ENCODE data around the gene SMARCD3. TPM values are rescaled to one million over a fixed set of nuclear protein-coding genes. Genes with fewer than 3 reads are reported as not detected.

SMARCD3 gene
- total and polyA plus RNA-seq, 2 donors (not counting 1 experiment from before 2014, with no cell fraction given) = 23.8 to 30.7 TPM

DNA sequence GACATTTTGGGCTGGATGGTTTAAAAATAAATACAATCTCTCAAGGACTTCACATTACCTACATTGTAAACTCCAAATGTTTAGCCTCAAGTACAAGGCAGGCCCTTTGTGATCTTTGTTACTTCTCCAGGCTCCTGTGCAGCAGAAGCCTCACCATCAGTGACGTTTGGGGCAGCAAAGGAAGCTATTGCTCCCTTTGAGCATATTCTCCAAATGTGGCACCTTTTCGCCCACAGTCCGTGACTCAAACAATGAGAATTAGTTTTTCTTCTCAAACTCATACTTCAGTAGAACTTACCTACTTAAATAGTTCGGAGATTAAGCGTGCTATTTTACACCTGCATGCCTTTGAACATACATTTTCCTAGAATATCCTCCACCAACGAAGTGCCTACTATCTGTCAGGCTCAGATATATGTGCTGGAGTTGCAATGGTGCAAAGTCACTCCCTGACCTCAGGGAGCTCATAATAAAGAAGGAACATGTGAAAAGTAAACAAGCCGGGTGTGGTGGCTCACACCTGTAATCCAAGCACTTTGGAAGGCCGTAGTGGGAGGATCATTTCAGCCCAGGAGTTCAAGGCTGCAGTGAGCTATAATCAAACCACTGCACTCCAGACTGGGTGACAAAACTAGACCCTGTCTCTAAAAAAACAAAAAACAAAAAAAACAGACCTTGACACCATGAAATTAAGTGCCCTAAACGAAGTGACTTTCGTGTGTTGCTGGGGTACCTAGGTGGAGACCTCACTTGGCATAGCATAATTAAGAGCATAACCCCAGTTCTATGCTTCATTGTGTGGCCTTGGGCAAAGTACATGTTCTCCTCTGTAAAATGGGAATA lies 20.2 kb downstream of the SMARCD3 start:
- Histone ChIP-seq H3K9me3 (ENCODE audit: control insufficient read depth, insufficient read depth, low read depth, low read length) (no peaks in the 10 kb centered on the region), H3K36me3 (ENCODE audit: control insufficient read depth, insufficient read depth, low read length) (peaks cover 6% of the 10 kb centered on the region), H3K4me3 (replicated peaks in 1 of 4; ENCODE audit: control extremely low read depth in 1 of 4, insufficient read depth in 1 of 4, low read depth in 3 of 4, low read length in 4 of 4) (peak overlapping the region; percentile 83 to 88 (median 86)), H3K27ac (ENCODE audit: insufficient read depth, low read length) (peak overlapping the region; percentile 17), H3K4me2 (ENCODE audit: extremely low read depth, insufficient read depth, low read length) (peak overlapping the region; percentile 89), H3K79me2 (ENCODE audit: control insufficient read depth, insufficient read depth, low read length) (peaks cover 27% of the 10 kb centered on the region), H2AFZ (ENCODE audit: low read length) (peak overlapping the region; percentile 49), H3K9ac (ENCODE audit: insufficient read depth, low read length) (no peak overlapping the region), H4K20me1 (ENCODE audit: control insufficient read depth, extremely low read depth, insufficient read depth, low read length) (no peaks in the 10 kb centered on the region), H3K27me3 (ENCODE audit: control insufficient read depth, insufficient read depth, low read length) (no peaks in the 10 kb centered on the region), H3K4me1 (ENCODE audit: control insufficient read depth, extremely low read depth, insufficient read depth, low read length) (peaks cover 7% of the 10 kb centered on the region)
- no peak for DNase-seq (ENCODE audit: low read depth in 2 of 2)
- no peak for TF ChIP-seq EZH2 (IDR thresholded peaks at IDR 0.05; ENCODE audit: low read length, missing control alignments)
- TF ChIP-seq, protein P1, sequence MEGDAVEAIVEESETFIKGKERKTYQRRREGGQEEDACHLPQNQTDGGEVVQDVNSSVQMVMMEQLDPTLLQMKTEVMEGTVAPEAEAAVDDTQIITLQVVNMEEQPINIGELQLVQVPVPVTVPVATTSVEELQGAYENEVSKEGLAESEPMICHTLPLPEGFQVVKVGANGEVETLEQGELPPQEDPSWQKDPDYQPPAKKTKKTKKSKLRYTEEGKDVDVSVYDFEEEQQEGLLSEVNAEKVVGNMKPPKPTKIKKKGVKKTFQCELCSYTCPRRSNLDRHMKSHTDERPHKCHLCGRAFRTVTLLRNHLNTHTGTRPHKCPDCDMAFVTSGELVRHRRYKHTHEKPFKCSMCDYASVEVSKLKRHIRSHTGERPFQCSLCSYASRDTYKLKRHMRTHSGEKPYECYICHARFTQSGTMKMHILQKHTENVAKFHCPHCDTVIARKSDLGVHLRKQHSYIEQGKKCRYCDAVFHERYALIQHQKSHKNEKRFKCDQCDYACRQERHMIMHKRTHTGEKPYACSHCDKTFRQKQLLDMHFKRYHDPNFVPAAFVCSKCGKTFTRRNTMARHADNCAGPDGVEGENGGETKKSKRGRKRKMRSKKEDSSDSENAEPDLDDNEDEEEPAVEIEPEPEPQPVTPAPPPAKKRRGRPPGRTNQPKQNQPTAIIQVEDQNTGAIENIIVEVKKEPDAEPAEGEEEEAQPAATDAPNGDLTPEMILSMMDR (conservative IDR thresholded peaks at IDR 0.05 in 1 of 2, IDR thresholded peaks at IDR 0.05 in 1 of 2; ENCODE audit: low read depth in 1 of 2, low read length in 2 of 2) = no peak

DNA sequence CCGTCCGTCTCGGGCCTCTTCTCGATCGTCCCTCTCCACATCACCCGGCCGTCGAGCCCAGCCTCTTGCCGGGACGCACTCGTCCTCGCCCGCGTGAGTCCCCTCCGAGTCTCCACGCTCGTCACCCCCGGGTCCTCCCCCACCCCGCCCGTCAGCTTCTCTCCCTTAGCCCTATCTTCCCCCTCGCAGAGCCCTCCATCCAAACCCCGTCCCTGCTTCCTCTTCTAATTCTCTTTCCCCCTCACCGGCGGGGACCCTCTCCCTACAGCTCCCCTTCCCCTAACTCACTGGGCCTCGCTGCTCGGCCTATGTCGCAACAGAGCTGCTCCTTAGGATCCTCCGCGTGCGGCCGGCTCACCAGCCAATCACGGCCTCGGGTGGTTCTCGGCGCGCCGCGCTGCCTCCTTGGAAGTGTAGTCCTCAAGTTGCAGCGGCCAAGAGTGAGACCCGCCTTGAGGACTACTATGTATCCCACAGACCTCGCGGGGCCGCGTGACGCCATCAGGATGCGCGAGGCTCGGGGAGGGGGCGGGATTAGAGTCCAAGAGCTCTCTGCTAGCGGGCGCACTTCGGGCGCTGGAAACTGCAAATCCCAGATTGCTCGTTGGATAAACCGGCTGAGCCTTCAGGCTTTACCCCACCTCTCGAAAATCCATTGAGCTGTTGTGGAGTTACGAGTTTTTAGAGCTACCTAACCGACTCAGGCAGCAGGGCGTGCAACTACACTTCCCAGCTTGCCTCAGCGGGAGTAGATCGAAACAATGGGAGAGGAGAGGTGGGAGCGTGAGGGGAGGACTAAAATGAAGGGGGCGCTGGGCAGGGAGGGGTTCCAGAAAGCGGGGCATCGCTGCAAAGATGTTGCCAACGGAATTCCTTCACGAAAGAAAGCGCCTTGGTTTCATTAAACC lies 21.4 kb downstream of the SMARCD3 start, which contains the start of gene ABCF2:
TSS of gene ABCF2 (minus strand) at position 331 of the 908 bp plus-strand sequence. CDS start 747 bp downstream, outside the sequence.
- no peak for TF ChIP-seq EZH2 (IDR thresholded peaks at IDR 0.05; ENCODE audit: low read length, missing control alignments)
- TF ChIP-seq, protein P1 (conservative IDR thresholded peaks at IDR 0.05 in 1 of 2, IDR thresholded peaks at IDR 0.05 in 1 of 2; ENCODE audit: low read depth in 1 of 2, low read length in 2 of 2) = peak in 1 of 2 donors; percentile 3
- no peaks in the 10 kb centered on the region for H4K20me1 ChIP-seq (ENCODE audit: control insufficient read depth, extremely low read depth, insufficient read depth, low read length)
- DNase-seq (ENCODE audit: low read depth in 2 of 2) = peak; percentile 99
- H3K4me1 ChIP-seq (ENCODE audit: control insufficient read depth, extremely low read depth, insufficient read depth, low read length) = peaks cover 7% of the 10 kb centered on the region
- peak within 1 kb of the TSS; percentile 95 for H3K4me2 ChIP-seq (ENCODE audit: extremely low read depth, insufficient read depth, low read length)
- H2AFZ ChIP-seq (ENCODE audit: low read length) = peak within 1 kb of the TSS; percentile 98
- H3K27ac ChIP-seq (ENCODE audit: insufficient read depth, low read length) = peak within 1 kb of the TSS; percentile 89
- peaks cover 9% of the 10 kb centered on the region for H3K36me3 ChIP-seq (ENCODE audit: control insufficient read depth, insufficient read depth, low read length)
- H3K9ac ChIP-seq (ENCODE audit: insufficient read depth, low read length) = peak within 1 kb of the TSS; percentile 81
- H3K9me3 ChIP-seq (ENCODE audit: control insufficient read depth, insufficient read depth, low read depth, low read length) = no peaks in the 10 kb centered on the region
- peaks cover 18% of the 10 kb centered on the region for H3K79me2 ChIP-seq (ENCODE audit: control insufficient read depth, insufficient read depth, low read length)
- H3K4me3 ChIP-seq (replicated peaks in 1 of 4; ENCODE audit: control extremely low read depth in 1 of 4, insufficient read depth in 1 of 4, low read depth in 3 of 4, low read length in 4 of 4) = peak within 1 kb of the TSS; percentile 83 to 88 (median 86)
- no peaks in the 10 kb centered on the region for H3K27me3 ChIP-seq (ENCODE audit: control insufficient read depth, insufficient read depth, low read length)

DNA sequence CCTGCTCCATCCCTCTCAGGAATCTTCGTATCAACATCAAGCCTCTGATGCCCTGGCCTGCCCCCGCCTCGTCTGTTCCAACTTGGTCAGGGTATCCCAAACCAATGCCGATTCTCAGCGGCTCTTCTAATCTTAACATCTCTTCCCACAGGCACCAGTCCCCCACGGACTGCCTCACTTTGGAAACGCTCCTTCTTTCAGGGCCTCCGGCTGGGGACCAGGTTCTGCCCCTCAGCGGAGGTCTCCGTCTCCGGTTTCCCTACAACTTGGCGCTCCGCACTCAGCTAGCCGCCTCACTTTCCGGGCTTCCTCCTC lies 22.0 kb downstream of the SMARCD3 start:
- Histone ChIP-seq H4K20me1 (ENCODE audit: control insufficient read depth, extremely low read depth, insufficient read depth, low read length) (no peaks in the 10 kb centered on the region), H3K27me3 (ENCODE audit: control insufficient read depth, insufficient read depth, low read length) (no peaks in the 10 kb centered on the region), H3K4me3 (replicated peaks in 1 of 4; ENCODE audit: control extremely low read depth in 1 of 4, insufficient read depth in 1 of 4, low read depth in 3 of 4, low read length in 4 of 4) (peak overlapping the region; percentile 80 to 88 (median 85)), H3K9ac (ENCODE audit: insufficient read depth, low read length) (peak overlapping the region; percentile 81), H3K36me3 (ENCODE audit: control insufficient read depth, insufficient read depth, low read length) (peaks cover 9% of the 10 kb centered on the region), H2AFZ (ENCODE audit: low read length) (peak overlapping the region; percentile 80), H3K79me2 (ENCODE audit: control insufficient read depth, insufficient read depth, low read length) (peaks cover 18% of the 10 kb centered on the region), H3K4me1 (ENCODE audit: control insufficient read depth, extremely low read depth, insufficient read depth, low read length) (peaks cover 5% of the 10 kb centered on the region), H3K9me3 (ENCODE audit: control insufficient read depth, insufficient read depth, low read depth, low read length) (no peaks in the 10 kb centered on the region), H3K27ac (ENCODE audit: insufficient read depth, low read length) (peak overlapping the region; percentile 89), H3K4me2 (ENCODE audit: extremely low read depth, insufficient read depth, low read length) (peak overlapping the region; percentile 95)
- DNase-seq (ENCODE audit: low read depth in 2 of 2) = no peak
- TF ChIP-seq, protein P1 (conservative IDR thresholded peaks at IDR 0.05 in 1 of 2, IDR thresholded peaks at IDR 0.05 in 1 of 2; ENCODE audit: low read depth in 1 of 2, low read length in 2 of 2) = no peak
- TF ChIP-seq EZH2 (IDR thresholded peaks at IDR 0.05; ENCODE audit: low read length, missing control alignments) = no peak
